NCI-H2107 treated with DMSO at 0.1 percent for 48 hours (cell line): ENCODE data around the gene SLAMF8.

ENCODE experiments used
- DNase-seq: peaks from one replicate; lab custom pipeline; 2025; ENCODE audit not compliant: unreplicated experiment; lab: John Stamatoyannopoulos, UW

Gene SLAMF8

GRCh38 chr1:159845751-159846629, 19.3 kb downstream of the SLAMF8 start:
- no peak for DNase-seq

DNA sequence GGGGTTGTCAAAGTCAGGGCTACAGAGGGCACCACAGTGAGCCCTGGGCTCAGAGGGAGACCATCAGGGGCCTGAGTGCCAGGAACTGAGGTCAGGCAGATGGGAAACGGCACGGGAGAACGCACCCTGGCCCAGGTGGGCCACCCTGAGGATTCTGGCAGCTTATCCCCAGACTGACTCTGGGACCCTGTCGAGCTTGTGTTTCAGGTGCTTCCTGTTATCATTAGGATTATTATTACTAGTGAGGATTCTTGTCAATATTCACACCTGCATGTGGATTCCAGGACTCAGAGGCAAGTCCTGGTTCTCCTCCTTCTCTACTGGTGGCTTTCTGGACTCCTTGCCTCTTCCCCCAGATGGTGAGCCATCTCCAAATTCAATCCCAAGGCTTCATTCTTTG, 20.6 kb downstream of the SLAMF8 start:
- no peak for DNase-seq

DNA sequence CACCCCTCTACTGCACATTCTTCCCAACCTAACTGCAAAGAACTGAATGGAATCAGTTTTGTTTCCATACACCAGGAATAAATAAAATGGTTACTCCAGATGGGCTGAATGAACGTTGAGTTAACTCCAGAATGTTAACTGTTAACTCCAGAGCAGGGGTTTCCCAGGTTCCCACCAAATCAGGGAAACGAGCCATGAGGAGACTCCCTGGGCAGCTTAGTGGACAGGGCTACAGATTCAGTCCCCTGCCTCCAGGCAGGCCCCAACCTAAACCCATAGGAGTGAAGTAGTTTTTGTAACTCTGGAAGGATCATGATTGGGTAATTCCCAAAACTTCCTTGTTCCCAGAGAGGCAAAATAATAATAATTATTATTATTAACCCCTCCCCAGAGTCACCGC, 21.7 kb downstream of the SLAMF8 start:
- DNase-seq: no peak

- no peak for DNase-seq
Measured at GRCh38 chr1:159849626-159850366, 23.1 kb downstream of the SLAMF8 start.

GRCh38 chr1:159851407-159851806, 24.7 kb downstream of the SLAMF8 start:
- no peak for DNase-seq

- no peak for DNase-seq
Measured at GRCh38 chr1:159853417-159854115, 26.9 kb downstream of the SLAMF8 start.

DNA sequence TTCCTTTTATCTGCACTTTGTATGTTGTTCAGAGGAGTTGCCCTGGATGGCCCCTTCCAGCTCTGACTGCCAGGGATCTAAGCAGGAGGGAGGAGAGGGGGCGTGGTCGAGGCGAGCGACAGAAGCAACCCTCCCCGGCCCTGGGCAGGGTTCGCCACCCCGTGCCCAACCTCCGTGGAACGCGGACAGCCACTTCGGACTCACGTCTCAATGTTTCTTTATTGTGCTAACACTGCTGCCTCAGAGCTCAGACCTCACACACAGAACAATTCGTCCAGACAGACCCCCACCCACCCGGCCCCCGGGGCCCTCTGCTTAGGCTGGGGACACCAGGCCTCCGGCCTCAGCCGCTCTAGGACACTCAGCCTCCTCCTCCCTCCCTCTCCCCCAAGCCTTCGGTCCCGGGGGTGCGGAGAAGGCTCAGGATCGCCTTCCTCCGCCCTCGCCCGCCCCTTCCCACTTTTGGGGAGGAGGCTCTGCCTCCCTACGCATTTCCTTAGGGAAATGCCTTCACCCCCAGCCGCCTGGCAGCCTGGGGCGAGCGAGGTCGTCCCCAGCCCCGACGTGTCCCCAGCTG, 27.5 kb downstream of the SLAMF8 start:
- DNase-seq: peak; percentile 63

DNA sequence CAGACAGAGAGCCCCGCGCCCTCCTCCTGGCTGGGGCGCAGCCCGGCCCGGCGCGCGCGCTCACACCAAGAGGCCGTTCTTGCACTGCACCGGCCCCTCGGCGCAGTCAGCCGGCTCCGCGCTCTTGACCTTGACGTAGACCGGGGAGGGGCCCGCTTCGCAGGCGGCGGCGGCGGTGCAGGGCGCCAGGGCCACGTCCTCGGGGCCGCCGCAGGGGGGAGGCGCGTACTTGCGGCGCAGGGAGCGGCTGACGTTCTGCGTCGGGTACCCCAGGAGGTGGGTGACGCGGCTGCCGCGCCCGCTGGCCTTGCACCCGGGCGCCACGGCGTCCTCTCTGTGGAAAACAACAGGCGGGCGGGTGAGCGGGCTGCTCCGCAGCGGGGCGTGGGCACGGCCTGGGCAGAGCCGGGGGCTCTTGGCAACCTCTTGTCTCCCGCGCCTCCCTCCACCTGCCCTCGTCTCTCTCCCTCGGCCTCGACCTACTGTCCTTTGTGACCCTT, 28.1 kb downstream of the SLAMF8 start:
- peak; percentile 70 for DNase-seq

DNA sequence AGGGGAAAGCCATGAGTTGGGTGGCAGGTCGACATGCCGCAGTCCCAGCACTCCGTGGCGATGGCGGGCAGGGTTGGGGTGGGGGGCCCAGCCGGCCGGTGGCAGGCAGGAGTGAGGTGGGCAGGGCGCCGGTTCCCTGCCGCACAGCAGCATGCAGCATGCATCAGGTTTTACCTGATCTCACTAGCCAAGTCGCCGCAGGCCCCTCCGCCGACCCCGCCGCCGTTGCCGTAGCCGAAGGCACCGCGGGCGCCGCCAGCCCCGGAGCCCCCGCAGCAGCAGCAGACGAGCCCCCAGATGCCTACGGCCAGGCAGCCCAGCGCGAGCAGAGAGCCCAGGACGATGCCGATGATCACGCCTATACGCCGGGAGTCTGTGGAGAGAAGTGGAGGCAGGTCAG, 29.0 kb downstream of the SLAMF8 start:
- no peak for DNase-seq

GRCh38 chr1:159856576-159856975, 29.9 kb downstream of the SLAMF8 start:
- no peak for DNase-seq

DNA sequence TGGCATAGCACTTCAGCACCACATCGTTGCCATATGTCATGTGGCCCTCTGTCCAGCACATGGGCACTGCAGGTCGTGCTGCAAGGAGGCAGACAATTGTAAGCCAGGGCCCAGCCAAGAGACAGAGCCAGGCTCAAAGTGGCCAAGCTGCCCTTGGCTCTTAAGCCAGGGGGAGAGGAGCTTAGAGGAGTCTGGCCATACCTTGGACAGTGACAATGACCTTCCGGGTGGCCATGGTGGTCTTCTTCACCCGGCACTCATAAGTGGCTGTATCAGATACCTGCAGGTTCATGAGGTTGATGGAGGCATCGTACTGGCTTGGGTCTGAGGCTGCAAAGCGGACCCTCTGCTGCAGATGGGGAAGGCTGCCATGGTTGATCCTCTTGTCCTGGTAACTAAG, 31.2 kb downstream of the SLAMF8 start:
- no peak for DNase-seq

DNA sequence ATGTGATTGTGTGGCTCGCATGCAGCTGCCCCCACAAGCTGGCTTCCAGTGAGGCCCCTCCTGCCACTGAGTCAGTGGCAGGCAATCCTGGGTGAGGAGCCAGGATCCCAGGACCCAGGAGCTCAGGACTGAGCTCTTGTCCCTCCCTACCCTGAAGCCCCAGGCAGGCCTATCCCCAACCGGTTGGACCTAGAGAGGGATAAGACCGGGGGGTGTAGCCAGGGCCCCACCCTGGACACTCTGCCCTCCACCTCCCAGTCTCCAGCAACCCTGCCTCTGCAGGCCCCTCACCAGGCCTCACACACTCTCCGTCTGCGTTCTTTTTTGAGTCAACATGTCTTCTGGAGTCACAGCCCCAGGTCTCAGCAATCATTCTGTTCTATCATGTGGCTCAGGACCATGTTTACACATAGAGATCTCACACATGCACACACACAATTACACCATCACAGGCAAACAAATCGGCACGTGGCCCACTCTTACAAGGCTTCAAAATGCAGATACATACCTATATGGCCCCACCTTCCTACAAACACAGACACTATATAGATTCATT, 33.2 kb downstream of the SLAMF8 start:
- no peak for DNase-seq

- no peak for DNase-seq
Measured at GRCh38 chr1:159860456-159860855, 33.8 kb downstream of the SLAMF8 start.

GRCh38 chr1:159861218-159861617, 34.5 kb downstream of the SLAMF8 start:
- no peak for DNase-seq

- DNase-seq: peak; percentile 20
Measured at GRCh38 chr1:159862031-159862430, 35.4 kb downstream of the SLAMF8 start.

DNA sequence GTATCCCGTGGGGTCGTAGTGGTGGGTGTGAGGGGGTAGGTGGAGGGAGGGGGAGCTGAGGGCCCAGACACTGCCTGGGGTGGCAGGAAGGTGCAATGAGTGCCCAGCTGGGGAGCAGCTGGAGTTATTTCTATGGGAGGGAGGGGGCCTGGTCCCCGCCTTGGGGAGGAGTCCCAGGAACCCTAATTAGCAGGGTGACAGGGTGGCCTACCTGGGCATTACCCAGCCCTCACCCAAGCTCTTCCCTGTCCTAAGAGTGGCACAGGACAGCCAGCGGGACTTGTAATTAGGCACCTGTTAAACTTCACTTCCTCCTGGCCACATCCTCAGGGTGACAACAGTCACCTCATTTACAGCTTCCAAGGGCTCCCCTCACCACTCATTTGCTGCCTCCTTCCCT, 35.9 kb downstream of the SLAMF8 start, which contains the start of gene VSIG8:
Gene VSIG8, minus strand, starts transcription at position 101 of the 400 bp plus-strand sequence. CDS start 136 bp downstream, outside the sequence.
- no peak for DNase-seq

GRCh38 chr1:159864262-159864661, 37.6 kb downstream of the SLAMF8 start:
- no peak for DNase-seq

- no peak for DNase-seq
Measured at GRCh38 chr1:159866066-159866465, 39.4 kb downstream of the SLAMF8 start.

DNA sequence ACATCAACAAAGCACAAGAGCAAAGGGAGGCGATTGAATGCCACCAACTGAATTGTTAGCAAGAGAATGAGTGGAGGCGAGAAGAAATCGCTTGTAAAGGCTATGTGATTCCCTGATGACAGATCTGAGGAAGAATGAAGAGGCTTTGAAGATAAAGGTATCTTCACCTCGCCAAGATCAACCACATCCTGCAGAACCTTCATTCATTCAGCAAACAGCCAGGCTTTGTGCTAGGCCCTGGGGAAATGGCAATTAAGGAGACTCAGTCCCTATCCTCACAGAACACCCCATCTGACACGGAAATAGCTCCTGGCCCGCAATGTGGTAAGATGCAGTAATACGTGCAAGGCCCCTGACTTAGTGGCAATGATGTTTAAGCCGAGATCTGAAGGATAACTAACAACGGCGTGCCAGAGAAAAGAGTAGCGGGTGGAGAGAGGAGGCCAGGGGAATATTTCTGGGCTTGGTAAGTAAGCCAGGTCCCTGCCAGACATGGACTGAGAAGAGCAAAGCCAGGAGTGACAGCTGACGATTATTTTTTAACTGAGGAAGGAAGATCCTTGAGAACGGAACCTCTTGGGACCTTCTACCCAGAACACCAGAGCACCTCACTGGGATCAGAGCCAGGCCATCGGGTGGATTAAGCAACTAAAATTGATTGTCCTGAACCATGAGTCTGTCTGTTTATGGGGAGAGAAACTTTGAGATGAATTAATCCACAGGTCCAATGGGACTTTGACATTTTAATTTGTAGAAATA, 40.4 kb downstream of the SLAMF8 start:
- DNase-seq: peak; percentile 66

- peak; percentile 99 for DNase-seq
Measured at GRCh38 chr1:159867664-159868026, 41.0 kb downstream of the SLAMF8 start.
